GM12878 (cell line): ENCODE measurements around the gene SLC35F3. TPM values are rescaled to one million over a fixed set of nuclear protein-coding genes. Genes with fewer than 3 reads are reported as not detected.

ENCODE experiments used
- ATAC-seq: fragments of 200-7000 bp; cut with Tn5 transposase; 3 replicates; pipeline ENCODE4 v1.9.1; 2020; ENCODE audit warnings: mild to moderate bottlenecking, moderate library complexity
- BruUV-seq: library from RNA; stranded (reverse); fragments of 400-500 nt; replicated peaks from 2 replicates; lab custom pipeline; 2021; lab: Mats Ljungman, UMichigan
- CTCF ChIA-PET: fragments of 300-600 bp; sonication (Branson Sonifier 250); formaldehyde crosslinking; extraction: SDS; loops from one replicate; lab custom pipeline; 2021; ENCODE audit warnings: inconsistent platforms; lab: Yijun Ruan, JAX
- POLR2A ChIA-PET: fragments of 350-600 bp; formaldehyde crosslinking; extraction: SDS; loops from one replicate; lab custom pipeline; 2021; ENCODE audit warnings: inconsistent platforms; lab: Charles Lee
- RAD21 ChIA-PET: fragments of 300-600 bp; sonication (Branson Sonifier 250); formaldehyde crosslinking; loops from one replicate; lab custom pipeline; 2023; ENCODE audit warnings: antibody characterized with exemption; ENCODE audit not compliant: unreplicated experiment; lab: Charles Lee
- SMC1A ChIA-PET: fragments of 300-600 bp; sonication (Branson Sonifier 250); formaldehyde crosslinking; loops from one replicate; lab custom pipeline; 2023; ENCODE audit not compliant: unreplicated experiment, uncharacterized antibody; lab: Charles Lee
- DNase-seq: peaks from one replicate; pipeline ENCODE4 v3.0.0-alpha.2; 2011; ENCODE audit warnings: low read depth, low spot score
- FAIRE-seq: peaks from 3 replicates; lab custom pipeline; 2011; peaks lifted over from hg19 to GRCh38; lab: Jason Lieb, UNC
- H2AFZ ChIP-seq: 2 replicates; pipeline ENCODE4 v1.6.0; 2011; ENCODE audit warnings: low read depth, low read length, control low read depth; ENCODE audit not compliant: control insufficient read depth
- H3K27ac ChIP-seq: 2 replicates; pipeline ENCODE4 v1.5.1; 2011; ENCODE audit warnings: control low read depth; ENCODE audit not compliant: control insufficient read depth, insufficient read depth
- H3K27me3 ChIP-seq, 2 experiments: replicated peaks in 1 of 2; 2 replicates each; pipeline versions ENCODE4 v1.6.0 to v1.6.1; 2011; ENCODE audit warnings: low read length in 1 of 2; ENCODE audit not compliant: control insufficient read depth in 2 of 2, insufficient read depth in 2 of 2
- H3K36me3 ChIP-seq, 2 experiments: 2 replicates each; pipeline ENCODE4 v1.5.1; 2011; ENCODE audit warnings: low read length in 1 of 2; ENCODE audit not compliant: control insufficient read depth in 2 of 2, insufficient read depth in 2 of 2
- H3K4me1 ChIP-seq: 2 replicates; pipeline ENCODE4 v1.6.1; 2011; ENCODE audit warnings: mild to moderate bottlenecking, low read length, moderate library complexity, mixed read lengths; ENCODE audit not compliant: control insufficient read depth, insufficient read depth
- H3K4me2 ChIP-seq: 2 replicates; pipeline ENCODE4 v1.6.0; 2011; ENCODE audit warnings: control low read depth; ENCODE audit not compliant: control insufficient read depth, insufficient read depth
- H3K4me3 ChIP-seq: fragments of 200-600 bp; sonication (generic); 2 replicates; pipeline ENCODE4 v1.5.1; 2016
- H3K79me2 ChIP-seq: 2 replicates; pipeline ENCODE4 v1.6.0; 2011; ENCODE audit warnings: low read length; ENCODE audit not compliant: control insufficient read depth, insufficient read depth
- H3K9ac ChIP-seq: 2 replicates; pipeline ENCODE4 v1.8.0; 2011; ENCODE audit warnings: low read length, control low read depth, mixed read lengths; ENCODE audit not compliant: control insufficient read depth, insufficient read depth
- H3K9me3 ChIP-seq: replicated peaks from 3 replicates; pipeline ENCODE4 v1.5.1; 2011; ENCODE audit warnings: mild to moderate bottlenecking, low read length; ENCODE audit not compliant: control insufficient read depth, insufficient read depth
- H4K20me1 ChIP-seq: 2 replicates; pipeline ENCODE4 v1.6.0; 2011; ENCODE audit not compliant: control insufficient read depth, insufficient read depth
- ATF3 ChIP-seq: IDR thresholded peaks from 2 replicates; pipeline ENCODE4 v1.6.1; 2011; ENCODE audit warnings: low read depth, mild to moderate bottlenecking, low read length, moderate library complexity, borderline replicate concordance; ENCODE audit errors: extremely low read depth
- BACH1 ChIP-seq: fragments of 450-650 bp; IDR thresholded peaks from 2 replicates; pipeline ENCODE4 v1.6.1; 2017; ENCODE audit warnings: mild to moderate bottlenecking, borderline replicate concordance
- BMI1 ChIP-seq: fragments of 450-650 bp; IDR thresholded peaks from 2 replicates; pipeline ENCODE4 v1.6.1; 2016; ENCODE audit warnings: mild to moderate bottlenecking, moderate library complexity, borderline replicate concordance
- CHD1 ChIP-seq: IDR thresholded peaks from 2 replicates; pipeline ENCODE4 v1.6.1; 2012; ENCODE audit warnings: low read depth, low read length, improper control_type of control experiment
- DPF2 ChIP-seq: fragments of 450-650 bp; IDR thresholded peaks from 2 replicates; pipeline ENCODE4 v1.6.1; 2017; ENCODE audit warnings: mild to moderate bottlenecking
- E4F1 ChIP-seq: fragments of 450-650 bp; IDR thresholded peaks from 2 replicates; pipeline ENCODE4 v1.6.1; 2018; ENCODE audit warnings: borderline replicate concordance, mild to moderate bottlenecking; ENCODE audit not compliant: partially characterized antibody
- IRF4 ChIP-seq: IDR thresholded peaks from 2 replicates; pipeline ENCODE4 v1.6.1; 2011; ENCODE audit warnings: low read depth, low read length
- NFXL1 ChIP-seq: fragments of 450-650 bp; IDR thresholded peaks from 2 replicates; pipeline ENCODE4 v1.6.1; 2017; ENCODE audit warnings: antibody characterized with exemption, mild to moderate bottlenecking, borderline replicate concordance
- RAD21 ChIP-seq: IDR thresholded peaks from 2 replicates; pipeline ENCODE4 v1.6.1; 2011; ENCODE audit warnings: mild to moderate bottlenecking, low read depth, low read length, moderate library complexity; ENCODE audit not compliant: insufficient read depth
- RBBP5 ChIP-seq: fragments of 200-600 bp; sonication (generic); conservative IDR thresholded peaks from 2 replicates; pipeline ENCODE4 v1.6.1; 2016
- RCOR1 ChIP-seq: conservative IDR thresholded peaks from 2 replicates; pipeline ENCODE4 v1.6.1; 2012; ENCODE audit warnings: low read depth, low read length, improper control_type of control experiment
- RELA ChIP-seq: fragments of 450-650 bp; IDR thresholded peaks from 2 replicates; pipeline ENCODE4 v1.8.0; 2014; ENCODE audit warnings: borderline replicate concordance; ENCODE audit not compliant: partially characterized antibody
- SMAD1 ChIP-seq: fragments of 450-650 bp; IDR thresholded peaks from 2 replicates; pipeline ENCODE4 v1.6.1; 2018; ENCODE audit warnings: mild to moderate bottlenecking, low read depth; ENCODE audit not compliant: partially characterized antibody
- SP1 ChIP-seq: IDR thresholded peaks from one replicate; pipeline ENCODE4 v1.6.1; 2011; ENCODE audit warnings: low read depth, low read length
- USF2 ChIP-seq: IDR thresholded peaks from 2 replicates; pipeline ENCODE4 v1.6.1; 2011; ENCODE audit warnings: low read depth, low read length, improper control_type of control experiment, borderline replicate concordance
- ZBED1 ChIP-seq: IDR thresholded peaks from 2 replicates; pipeline ENCODE4 v1.6.1; 2016; ENCODE audit warnings: borderline replicate concordance
- WGBS: methylation state at CpG from one replicate; pipeline ENCODE4 v1.1.6; 2016; ENCODE audit warnings: low lambda C conversion rate; ENCODE audit not compliant: insufficient replicate concordance, insufficient coverage; ENCODE audit errors: missing lambda C conversion rate; 5-methylcytosine and 5-hydroxymethylcytosine counted together
- in situ Hi-C: fragments of 300-500 bp; cut with MboI; formaldehyde crosslinking; loops from 9 replicates; pipeline ENCODE4 v1.14.3; 2018; ENCODE audit warnings: mixed read lengths
- intact Hi-C: fragments of 100-400 bp; cut with micrococcal nuclease; formaldehyde crosslinking; loops from one replicate; pipeline ENCODE4 v1.14.2; 2022; ENCODE audit not compliant: unreplicated experiment
- polyA plus RNA-seq, 11 experiments: library from polyadenylated mRNA; depleted of rRNA in 4 of 11; unstranded in 6 of 11; stranded (reverse) in 5 of 11; fragments of >200 nt; fragmentation: Nextera tagmentation in 4 of 11; fragmentation: Illumina TruSeq in 1 of 11; extraction: Ambion mirVana in 4 of 11; extraction: Trizol in 1 of 11; gene quantifications; 1 replicate in 1 of 11; 2 replicates in 10 of 11; pipeline versions ENCODE4 v1.2.1 to v1.2.3, GENCODE V29; 2011 to 2016; ENCODE audit warnings: inconsistent platforms in 2 of 11, missing spikeins in 2 of 11, low read depth in 1 of 11
- total RNA-seq, 4 experiments: library from RNA; depleted of rRNA in 3 of 4; stranded (reverse); fragments of >200 nt in 3 of 4; fragmentation: Illumina TruSeq in 1 of 4; extraction: Trizol in 1 of 4; gene quantifications; 2 replicates each; pipeline versions ENCODE4 v1.2.1 to v1.2.3, GENCODE V29; 2013 to 2021

The SLC35F3 gene
- total and polyA plus RNA-seq, 10 of the 15 experiments (the other 5 are each of a cell fraction or from before 2014, with no cell fraction given) = 1.0 to 8.6 (median 5.7) TPM

- no peaks in the 10 kb centered on the region for H3K4me1 ChIP-seq
- ATAC-seq (no peak), FAIRE-seq (no peak), DNase-seq (no peak)
- H3K9ac ChIP-seq = no peak overlapping the region
- in situ Hi-C loops = no loop called here
- no peak overlapping the region for H3K4me2 ChIP-seq
- no peaks in the 10 kb centered on the region for H3K79me2 ChIP-seq
- WGBS = 68% methylated on average over 2 of the region's 2 CpGs
- ChIA-PET SMC1A (no interaction called here), RAD21 (no interaction called here), POLR2A (no interaction called here), CTCF (no interaction called here)
- no peaks in the 10 kb centered on the region for H3K36me3 ChIP-seq
- H2AFZ ChIP-seq = no peak overlapping the region
- H3K9me3 ChIP-seq = no peaks in the 10 kb centered on the region
- H4K20me1 ChIP-seq = no peaks in the 10 kb centered on the region
- TF ChIP-seq ATF3 (no peak), SMAD1 (no peak), IRF4 (no peak)
- intact Hi-C loops = no loop called here
- no peak overlapping the region for H3K4me3 ChIP-seq
- H3K27me3 ChIP-seq = no peaks in the 10 kb centered on the region
- no TSS peak for BruUV-seq
- H3K27ac ChIP-seq = no peak overlapping the region
Measured at GRCh38 chr1:233865216-233865615, 39.3 kb upstream of the SLC35F3 start.

- 0% methylated on average over 1 of the region's 1 CpG for WGBS
- ChIA-PET RAD21 (no interaction called here), SMC1A (interaction anchor here (0.5 kb wide), 1 partner anchor 195 kb away, joined by 3 read pairs; no protein-coding TSS in a partner anchor), CTCF (no interaction called here), POLR2A (no interaction called here)
- Histone ChIP-seq H2AFZ (no peak overlapping the region), H3K4me1 (no peaks in the 10 kb centered on the region), H3K9ac (no peak overlapping the region), H3K4me3 (no peak overlapping the region), H3K9me3 (no peaks in the 10 kb centered on the region), H3K27ac (no peak overlapping the region), H4K20me1 (no peaks in the 10 kb centered on the region), H3K4me2 (no peak overlapping the region), H3K27me3 (no peaks in the 10 kb centered on the region), H3K36me3 (no peaks in the 10 kb centered on the region), H3K79me2 (no peaks in the 10 kb centered on the region)
- in situ Hi-C loops (no loop called here), intact Hi-C loops (no loop called here)
- DNase-seq (no peak), ATAC-seq (no peak), FAIRE-seq (no peak)
- no TSS peak for BruUV-seq
- no peak for TF ChIP-seq CHD1
- TF ChIP-seq RBBP5 = no peak
- TF ChIP-seq ZBED1 = no peak
- TF ChIP-seq BACH1 = no peak
- no peak for TF ChIP-seq RCOR1
- no peak for TF ChIP-seq USF2
- no peak for TF ChIP-seq BMI1
- TF ChIP-seq NFXL1 = no peak
- no peak for TF ChIP-seq DPF2
- no peak for TF ChIP-seq RAD21
- no peak for TF ChIP-seq SP1
- TF ChIP-seq RELA = no peak
- TF ChIP-seq E4F1 = no peak
Measured at GRCh38 chr1:233865902-233866301, 38.6 kb upstream of the SLC35F3 start.
